ENCODE data around the gene RGS6. TPM values are rescaled to one million over a fixed set of nuclear protein-coding genes. Genes with fewer than 3 reads are reported as not detected.

RGS6 gene
- total RNA-seq, 2 donors from 2014 or later: 0.43 to 0.78 TPM

- intact Hi-C loops (cut with DNase I, micrococcal nuclease): no loop called here
- DNase-seq: no peak
- ATAC-seq: no peak
Observed at GRCh38 chr14:72597252-72598233, 665.3 kb downstream of the RGS6 start.

- intact Hi-C loops (cut with DNase I, micrococcal nuclease): no loop called here
Observed at GRCh38 chr14:72598306-72598705, 666.1 kb downstream of the RGS6 start.

GRCh38 chr14:72599579-72600470 lies 667.6 kb downstream of the RGS6 start:
- intact Hi-C loops (cut with DNase I, micrococcal nuclease): no loop called here
- DNase-seq (no peak), ATAC-seq (no peak)

More at GRCh38 chr14:72598306-72598705, 666.1 kb downstream of the RGS6 start:
- ATAC-seq (no peak), DNase-seq (no peak)

- intact Hi-C loops (cut with DNase I, micrococcal nuclease): no loop called here
- no peak for DNase-seq
- no peak for ATAC-seq
Observed at GRCh38 chr14:72600551-72601330, 668.5 kb downstream of the RGS6 start.

- ATAC-seq (no peak), DNase-seq (no peak)
- intact Hi-C loops (cut with DNase I, micrococcal nuclease): no loop called here
Observed at GRCh38 chr14:72603639-72604038, 671.4 kb downstream of the RGS6 start.

GRCh38 chr14:72604133-72604532 lies 671.9 kb downstream of the RGS6 start:
- DNase-seq (no peak), ATAC-seq (no peak)
- intact Hi-C loops (cut with DNase I, micrococcal nuclease): no loop called here

GRCh38 chr14:72605096-72605920 lies 673.1 kb downstream of the RGS6 start:
- intact Hi-C loops (cut with DNase I, micrococcal nuclease): no loop called here
- DNase-seq (no peak), ATAC-seq (no peak)

GRCh38 chr14:72605921-72606220 lies 673.6 kb downstream of the RGS6 start:
- no peak for DNase-seq
- ATAC-seq: no peak
- intact Hi-C loops (cut with DNase I, micrococcal nuclease): no loop called here

GRCh38 chr14:72606879-72607278 lies 674.6 kb downstream of the RGS6 start:
- ATAC-seq: no peak
- DNase-seq: no peak
- intact Hi-C loops (cut with DNase I, micrococcal nuclease): no loop called here

- DNase-seq (no peak), ATAC-seq (no peak)
- intact Hi-C loops (cut with DNase I, micrococcal nuclease): no loop called here
Observed at GRCh38 chr14:72607386-72608130, 675.3 kb downstream of the RGS6 start.

GRCh38 chr14:72608391-72609204 lies 676.4 kb downstream of the RGS6 start:
- no peak for DNase-seq
- no peak for ATAC-seq
- intact Hi-C loops (cut with DNase I, micrococcal nuclease): no loop called here

GRCh38 chr14:72609205-72609916 lies 677.1 kb downstream of the RGS6 start:
- ATAC-seq (no peak), DNase-seq (no peak)
- intact Hi-C loops (cut with DNase I, micrococcal nuclease): no loop called here

- no peak for ATAC-seq
- no peak for DNase-seq
- intact Hi-C loops (cut with DNase I, micrococcal nuclease): no loop called here
Observed at GRCh38 chr14:72610096-72610830, 678.0 kb downstream of the RGS6 start.

GRCh38 chr14:72610831-72611200 lies 678.6 kb downstream of the RGS6 start:
- intact Hi-C loops (cut with DNase I, micrococcal nuclease): no loop called here
- no peak for DNase-seq
- ATAC-seq: no peak

GRCh38 chr14:72611506-72611905 lies 679.3 kb downstream of the RGS6 start:
- intact Hi-C loops (cut with DNase I, micrococcal nuclease): no loop called here
- ATAC-seq: no peak
- DNase-seq: no peak

GRCh38 chr14:72612041-72612440 lies 679.8 kb downstream of the RGS6 start:
- intact Hi-C loops (cut with DNase I, micrococcal nuclease): no loop called here
- DNase-seq (no peak), ATAC-seq (no peak)

Data from left colon (tissue), 2 donors.